ENCODE data around the gene MFNG.

DNA sequence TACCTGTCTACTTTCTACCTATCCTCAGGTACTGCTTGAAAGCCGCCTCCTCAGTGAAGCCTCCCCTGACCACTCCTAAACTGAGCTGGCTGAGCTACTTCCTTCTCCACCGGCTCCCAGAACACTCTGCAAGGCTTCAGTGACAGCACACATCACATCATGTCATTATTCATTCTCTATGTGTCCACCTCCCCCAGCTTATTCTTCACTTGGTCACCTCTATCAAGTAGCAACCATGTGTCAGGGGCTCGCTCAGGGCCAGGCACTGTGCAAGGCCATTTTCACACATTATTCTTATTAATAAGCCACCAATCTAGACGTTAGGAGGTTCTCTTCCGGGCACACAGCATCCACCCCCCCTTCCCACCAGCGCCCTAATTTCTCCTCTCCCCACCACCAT lies 55.2 kb downstream of the MFNG start:
- TF ChIP-seq, protein P1, sequence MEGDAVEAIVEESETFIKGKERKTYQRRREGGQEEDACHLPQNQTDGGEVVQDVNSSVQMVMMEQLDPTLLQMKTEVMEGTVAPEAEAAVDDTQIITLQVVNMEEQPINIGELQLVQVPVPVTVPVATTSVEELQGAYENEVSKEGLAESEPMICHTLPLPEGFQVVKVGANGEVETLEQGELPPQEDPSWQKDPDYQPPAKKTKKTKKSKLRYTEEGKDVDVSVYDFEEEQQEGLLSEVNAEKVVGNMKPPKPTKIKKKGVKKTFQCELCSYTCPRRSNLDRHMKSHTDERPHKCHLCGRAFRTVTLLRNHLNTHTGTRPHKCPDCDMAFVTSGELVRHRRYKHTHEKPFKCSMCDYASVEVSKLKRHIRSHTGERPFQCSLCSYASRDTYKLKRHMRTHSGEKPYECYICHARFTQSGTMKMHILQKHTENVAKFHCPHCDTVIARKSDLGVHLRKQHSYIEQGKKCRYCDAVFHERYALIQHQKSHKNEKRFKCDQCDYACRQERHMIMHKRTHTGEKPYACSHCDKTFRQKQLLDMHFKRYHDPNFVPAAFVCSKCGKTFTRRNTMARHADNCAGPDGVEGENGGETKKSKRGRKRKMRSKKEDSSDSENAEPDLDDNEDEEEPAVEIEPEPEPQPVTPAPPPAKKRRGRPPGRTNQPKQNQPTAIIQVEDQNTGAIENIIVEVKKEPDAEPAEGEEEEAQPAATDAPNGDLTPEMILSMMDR (IDR thresholded peaks at IDR 0.05; ENCODE audit: low read depth, low read length) = no peak
- TF ChIP-seq MYC (IDR thresholded peaks at IDR 0.05; ENCODE audit: low read depth, low read length) = no peak
- no peak for TF ChIP-seq POLR2A (IDR thresholded peaks at IDR 0.05; ENCODE audit: extremely low read depth, insufficient read length)
- TF ChIP-seq, protein P2, sequence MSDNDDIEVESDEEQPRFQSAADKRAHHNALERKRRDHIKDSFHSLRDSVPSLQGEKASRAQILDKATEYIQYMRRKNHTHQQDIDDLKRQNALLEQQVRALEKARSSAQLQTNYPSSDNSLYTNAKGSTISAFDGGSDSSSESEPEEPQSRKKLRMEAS (IDR thresholded peaks at IDR 0.05; ENCODE audit: low read depth, low read length) = no peak

Data from NB4 (cell line).